Skin epidermis (tissue), 12 donors: ENCODE data around the gene GPX1.
A peak's percentile ranks its signal among the peaks of the same experiment; 100 is the strongest.
"Not testable (repeated sequence)": the region's sequence is repeated elsewhere in the genome, so short reads cannot be mapped to it uniquely, and the experiment has no call there.

ENCODE experiments used
- H3K27ac ChIP-seq, 21 experiments: fragments of 200-600 bp; sonication (generic) in 11 of 21; one replicate each; pipeline ENCODE4 v1.5.0; 2020; ENCODE audit warnings: mild to moderate bottlenecking in 3 of 21, inconsistent platforms in 2 of 21, moderate library complexity in 2 of 21
- H3K4me3 ChIP-seq, 7 experiments: fragments of 200-600 bp; sonication (generic) in 2 of 7; one replicate each; pipeline ENCODE4 v1.5.0; 2020; ENCODE audit warnings: inconsistent platforms in 2 of 7, mild to moderate bottlenecking in 2 of 7, moderate library complexity in 1 of 7

GPX1 gene

GRCh38 chr3:49362561-49362960, 4.4 kb upstream of the GPX1 start:
- no peak overlapping the region for H3K4me3 ChIP-seq

DNA sequence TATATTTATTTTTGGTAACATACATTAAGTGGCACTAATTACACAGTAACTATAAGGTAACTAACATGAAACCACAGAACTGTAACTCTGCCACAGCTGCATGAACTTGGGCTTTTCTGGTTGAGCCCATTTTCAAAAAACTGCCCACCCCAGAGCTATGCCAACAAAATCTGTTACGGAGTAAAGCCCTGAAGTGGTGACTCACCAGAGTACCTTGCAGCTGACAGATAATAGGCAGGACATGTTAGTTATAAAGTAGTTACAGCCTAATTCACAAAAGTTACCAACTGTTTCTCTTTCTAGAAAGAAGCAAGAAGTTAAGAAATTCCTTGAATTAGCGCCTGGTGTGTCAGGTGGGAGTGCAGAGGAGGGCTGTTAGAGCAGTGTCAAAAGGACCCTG, 1.5 kb upstream of the GPX1 start:
- H3K27ac ChIP-seq: peak overlapping the region in 10 of 21 experiments; percentile 80 to 97 (median 95)
- no peak overlapping the region for H3K4me3 ChIP-seq

More at GRCh38 chr3:49362561-49362960, 4.4 kb upstream of the GPX1 start:
- H3K27ac ChIP-seq: peak overlapping the region in 1 of 21 experiments; percentile 10

- Histone ChIP-seq H3K27ac (peak overlapping the region; percentile 54 to 98 (median 94)), H3K4me3 (peak overlapping the region in 6 of 7 experiments; percentile 53 to 77 (median 70))
Measured at GRCh38 chr3:49358884-49359225, 702 bp upstream of the GPX1 start.

DNA sequence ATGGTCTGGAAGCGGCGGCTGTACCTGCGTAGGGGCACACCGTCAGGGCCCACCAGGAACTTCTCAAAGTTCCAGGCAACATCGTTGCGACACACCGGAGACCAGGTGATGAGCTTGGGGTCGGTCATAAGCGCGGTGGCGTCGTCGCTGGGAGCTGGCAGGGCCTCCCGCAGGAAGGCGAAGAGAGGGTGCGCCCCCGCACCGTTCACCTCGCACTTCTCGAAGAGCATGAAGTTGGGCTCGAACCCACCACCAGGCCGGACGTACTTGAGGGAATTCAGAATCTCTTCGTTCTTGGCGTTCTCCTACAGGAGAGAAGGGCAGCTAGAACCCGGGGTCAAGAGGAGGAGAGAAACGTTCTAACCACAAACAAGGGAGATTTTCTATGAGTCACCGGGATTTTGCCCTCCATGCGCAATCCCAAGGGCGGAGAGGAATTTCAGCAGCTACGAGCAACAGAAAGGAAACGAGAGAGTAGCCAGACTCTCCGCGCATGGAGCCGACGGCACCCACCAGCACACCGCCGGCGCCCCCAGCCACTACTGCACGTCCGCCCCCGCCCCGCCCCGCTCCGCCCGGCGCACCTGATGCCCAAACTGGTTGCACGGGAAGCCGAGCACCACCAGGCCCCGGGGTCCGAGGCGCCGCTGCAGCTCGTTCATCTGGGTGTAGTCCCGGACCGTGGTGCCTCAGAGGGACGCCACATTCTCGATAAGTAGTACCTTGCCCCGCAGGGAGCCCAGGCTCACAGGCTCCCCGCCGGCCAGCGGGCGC, 523 bp downstream of the GPX1 start:
- peak overlapping the region; percentile 40 to 77 (median 69) for H3K4me3 ChIP-seq
- peak overlapping the region; percentile 54 to 98 (median 94) for H3K27ac ChIP-seq

- Histone ChIP-seq H3K4me3 (peak overlapping the region; percentile 40 to 77 (median 69)), H3K27ac (peak overlapping the region; percentile 54 to 98 (median 94))
Measured at GRCh38 chr3:49357095-49357442, 1.1 kb downstream of the GPX1 start.

- no peak overlapping the region for H3K4me3 ChIP-seq
Measured at GRCh38 chr3:49352890-49353421, 5.2 kb downstream of the GPX1 start.

DNA sequence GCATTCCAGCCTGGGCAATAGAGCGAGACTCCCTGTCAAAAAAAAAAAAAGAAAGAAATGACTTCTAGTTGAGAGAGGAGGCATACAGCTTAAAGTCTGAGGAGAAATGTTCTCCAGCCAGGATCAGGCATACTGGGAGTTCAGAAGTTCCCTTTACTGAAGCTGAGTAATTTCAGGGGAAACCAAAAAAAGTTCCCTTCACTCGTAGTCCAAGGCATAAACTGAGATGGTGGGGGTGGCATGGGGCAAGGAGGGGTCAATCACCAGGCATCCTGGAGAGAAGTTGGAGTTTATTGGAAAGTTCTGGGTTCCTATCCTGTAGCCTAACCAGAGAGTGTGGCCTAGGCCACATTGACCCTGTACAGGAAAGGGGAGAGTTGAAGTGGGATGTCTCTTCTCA, 5.9 kb downstream of the GPX1 start:
- H3K27ac ChIP-seq: peak overlapping the region in 20 of 21 experiments; percentile 9 to 89 (median 72)
- H3K4me3 ChIP-seq: no peak overlapping the region

More at GRCh38 chr3:49352890-49353421, 5.2 kb downstream of the GPX1 start:
- peak overlapping the region in 20 of 21 experiments; percentile 9 to 89 (median 72) for H3K27ac ChIP-seq

DNA sequence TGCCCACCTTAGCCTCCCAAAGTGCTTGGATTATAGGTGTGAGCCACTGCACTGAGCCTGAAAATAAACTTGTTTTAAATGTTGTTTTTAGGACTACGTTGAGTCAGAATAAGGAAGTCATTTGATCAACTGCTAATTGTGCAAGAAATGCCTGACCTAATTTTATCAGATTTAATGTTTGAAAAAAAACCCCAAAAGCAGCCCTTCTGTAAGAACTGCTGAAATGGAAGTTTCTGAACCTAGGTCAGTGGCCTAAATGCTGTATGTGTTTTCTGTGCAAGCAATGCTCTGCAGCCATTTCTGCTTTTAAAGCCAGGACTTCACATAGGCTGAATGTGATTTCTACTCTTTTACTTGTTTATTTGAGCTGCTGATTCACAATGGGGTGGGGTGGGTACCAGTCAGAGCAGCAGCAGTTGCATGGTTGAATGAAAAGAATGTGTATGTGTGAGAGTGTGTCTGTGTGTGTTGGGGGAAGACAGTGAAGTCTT, 6.6 kb downstream of the GPX1 start:
- Histone ChIP-seq H3K27ac (peak overlapping the region in 20 of 21 experiments; percentile 9 to 89 (median 72)), H3K4me3 (no peak overlapping the region)

GRCh38 chr3:49349348-49350114, 8.6 kb downstream of the GPX1 start:
- H3K27ac ChIP-seq: peak overlapping the region in 4 of 21 experiments; percentile 43 to 85 (median 69)

GRCh38 chr3:49348361-49348760, 9.8 kb downstream of the GPX1 start:
- peak overlapping the region in 2 of 21 experiments; percentile 11 to 43 for H3K27ac ChIP-seq

More at GRCh38 chr3:49349348-49350114, 8.6 kb downstream of the GPX1 start:
- H3K4me3 ChIP-seq: no peak overlapping the region

GRCh38 chr3:49346797-49347251, 11.3 kb downstream of the GPX1 start:
- Histone ChIP-seq H3K27ac (peak overlapping the region in 19 of 21 experiments; percentile 2 to 86 (median 72)), H3K4me3 (no peak overlapping the region)

More at GRCh38 chr3:49348361-49348760, 9.8 kb downstream of the GPX1 start:
- not testable (repeated sequence) for H3K4me3 ChIP-seq

GRCh38 chr3:49343163-49343562, 15.0 kb downstream of the GPX1 start:
- no peak overlapping the region for H3K4me3 ChIP-seq
- peak overlapping the region in 14 of 21 experiments; percentile 5 to 99 (median 82) for H3K27ac ChIP-seq

DNA sequence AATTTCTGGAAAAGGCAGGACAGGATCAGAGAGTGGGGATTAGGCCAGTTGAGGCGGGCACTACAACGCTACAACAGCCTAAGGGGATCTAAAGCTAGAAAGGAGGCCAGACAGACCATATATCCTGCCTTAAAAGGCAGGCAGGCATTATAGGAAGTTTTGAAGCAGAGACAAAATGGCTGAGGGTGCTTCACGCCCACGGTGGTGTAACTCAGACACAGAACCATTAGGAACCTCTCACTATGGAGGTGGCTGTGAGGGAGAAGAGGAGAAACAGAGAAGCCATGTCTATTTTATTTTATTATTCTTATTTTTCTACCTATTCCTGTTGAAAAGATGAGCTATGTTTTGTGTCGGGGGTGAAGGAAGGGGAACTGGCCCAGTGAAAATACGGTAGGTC, 16.2 kb downstream of the GPX1 start:
- H3K27ac ChIP-seq: peak overlapping the region in 16 of 21 experiments; percentile 4 to 99 (median 94)
- no peak overlapping the region for H3K4me3 ChIP-seq

DNA sequence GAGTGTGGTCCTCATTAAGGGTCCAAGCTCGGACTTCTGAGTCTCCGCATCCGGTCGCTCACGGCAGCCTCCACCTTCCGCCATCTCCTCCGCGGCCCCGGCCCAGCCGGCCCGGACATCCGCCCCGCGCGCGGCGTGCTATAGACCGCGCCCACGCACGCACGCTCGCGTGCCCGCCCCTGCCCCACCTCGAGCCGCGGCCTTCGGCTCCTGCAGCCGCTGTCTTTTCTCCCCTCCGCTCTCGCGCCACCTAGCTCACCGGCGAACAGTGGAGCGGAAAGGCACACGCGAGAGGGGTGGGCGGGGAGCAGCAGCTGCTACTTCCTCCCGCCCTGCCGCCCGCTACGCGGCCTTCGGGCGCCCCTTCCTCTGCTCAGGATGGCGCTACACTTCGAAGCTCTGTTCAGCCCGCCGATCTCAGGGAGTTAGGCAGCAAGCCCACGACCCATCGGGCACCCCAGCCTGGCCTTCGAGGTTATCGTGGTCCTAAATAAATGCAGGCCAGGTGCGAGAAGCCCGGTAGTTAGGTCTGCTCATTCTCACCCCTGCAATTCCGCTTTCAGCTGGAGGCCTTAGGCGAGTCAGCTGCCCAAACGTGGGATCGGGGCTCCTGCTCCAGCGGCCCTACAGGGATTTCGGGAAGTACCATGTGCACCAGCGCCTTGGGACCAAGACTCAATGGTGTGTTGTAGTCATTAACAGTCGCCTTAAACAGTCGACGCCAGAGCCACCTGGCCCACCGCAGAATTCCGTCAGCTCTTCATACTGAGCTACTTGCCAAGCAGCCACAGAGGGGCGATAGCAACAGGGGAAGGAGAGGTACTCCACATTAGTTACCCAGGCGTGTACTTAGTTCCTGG, 18.0 kb downstream of the GPX1 start, which contains the start of gene USP4:
USP4 (minus strand) TSS at position 113 of the 860 bp plus-strand sequence; CDS start at position 84, 29 bp downstream.
- peak within 1 kb of the TSS; percentile 65 to 96 (median 85) for H3K4me3 ChIP-seq
- H3K27ac ChIP-seq: peak within 1 kb of the TSS; percentile 78 to 99 (median 95)

GRCh38 chr3:49339581-49339940, 18.6 kb downstream of the GPX1 start:
- peak overlapping the region; percentile 78 to 99 (median 95) for H3K27ac ChIP-seq
- H3K4me3 ChIP-seq: peak overlapping the region; percentile 65 to 96 (median 85)

DNA sequence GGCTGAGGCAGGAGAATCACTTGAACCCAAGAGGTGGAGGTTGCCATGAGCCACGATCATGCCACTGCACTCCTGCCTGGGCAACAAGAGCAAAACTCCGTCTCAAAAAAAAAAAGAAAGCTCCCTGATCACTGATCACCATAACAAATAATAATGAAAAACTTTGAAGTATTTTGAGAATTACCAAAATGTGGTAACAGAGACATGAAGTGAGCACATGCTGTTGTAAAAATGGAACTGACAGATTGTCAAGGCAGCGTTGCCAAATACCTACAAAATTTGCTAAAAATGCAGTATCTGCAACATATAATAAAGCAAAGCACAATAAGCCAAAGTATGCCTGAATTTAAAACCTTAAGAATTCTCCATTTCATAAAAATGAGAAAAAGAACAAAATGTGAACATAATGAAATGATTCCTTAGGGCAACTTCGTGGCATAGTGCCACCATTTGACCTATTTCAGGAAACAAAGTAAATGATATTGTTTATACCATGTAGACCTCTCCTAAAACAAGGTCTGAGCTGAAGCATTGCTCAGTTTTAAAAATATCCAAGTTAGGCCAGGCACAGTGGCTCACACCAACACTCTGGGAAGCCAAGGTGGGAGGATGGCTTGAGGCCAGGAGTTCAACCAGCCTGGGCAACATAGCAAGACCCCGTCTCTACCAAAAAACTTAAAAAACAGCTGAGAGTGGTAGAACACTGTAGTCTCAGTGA, 24.1 kb downstream of the GPX1 start:
- Histone ChIP-seq H3K27ac (peak overlapping the region in 1 of 21 experiments; percentile 11), H3K4me3 (no peak overlapping the region)

GRCh38 chr3:49333091-49333490, 25.1 kb downstream of the GPX1 start:
- Histone ChIP-seq H3K27ac (no peak overlapping the region), H3K4me3 (no peak overlapping the region)

GRCh38 chr3:49329186-49329585, 29.0 kb downstream of the GPX1 start:
- Histone ChIP-seq H3K4me3 (no peak overlapping the region), H3K27ac (no peak overlapping the region)
